ENCODE measurements around the gene GET3.

GET3 gene

GRCh38 chr19:12770922-12771321, 33.6 kb downstream of the GET3 start:
- peaks cover 33% of the 10 kb centered on the region for H3K36me3 ChIP-seq (ENCODE audit: control insufficient read depth, insufficient read depth, low read length)
- no peaks in the 10 kb centered on the region for H3K27me3 ChIP-seq (ENCODE audit: control insufficient read depth, insufficient read depth, low read length)
- H3K9me3 ChIP-seq (ENCODE audit: control insufficient read depth, insufficient read depth, low read length): no peaks in the 10 kb centered on the region
- no peak overlapping the region for H3K9ac ChIP-seq (ENCODE audit: low read depth, low read length)
- H3K4me1 ChIP-seq (ENCODE audit: control insufficient read depth, insufficient read depth, low read length): peaks cover 12% of the 10 kb centered on the region; the same call in 1 of the 2 replicates
- no peak overlapping the region for H3K4me3 ChIP-seq (ENCODE audit: low read depth, low read length)
- H3K27ac ChIP-seq (ENCODE audit: low read depth, low read length): no peak overlapping the region

- H3K4me3 ChIP-seq (ENCODE audit: low read depth, low read length): no peak overlapping the region
- H3K36me3 ChIP-seq (ENCODE audit: control insufficient read depth, insufficient read depth, low read length): peaks cover 28% of the 10 kb centered on the region
- peaks cover 13% of the 10 kb centered on the region; the same call in 1 of the 2 replicates for H3K4me1 ChIP-seq (ENCODE audit: control insufficient read depth, insufficient read depth, low read length)
- H3K9ac ChIP-seq (ENCODE audit: low read depth, low read length): no peak overlapping the region
- H3K9me3 ChIP-seq (ENCODE audit: control insufficient read depth, insufficient read depth, low read length): no peaks in the 10 kb centered on the region
- no peak overlapping the region for H3K27ac ChIP-seq (ENCODE audit: low read depth, low read length)
- no peaks in the 10 kb centered on the region for H3K27me3 ChIP-seq (ENCODE audit: control insufficient read depth, insufficient read depth, low read length)
These were observed 35.0 kb downstream of the GET3 start for GRCh38 chr19:12772323-12772722.

- peaks cover 19% of the 10 kb centered on the region for H3K4me1 ChIP-seq (ENCODE audit: control insufficient read depth, insufficient read depth, low read length)
- H3K9ac ChIP-seq (ENCODE audit: low read depth, low read length): no peak overlapping the region
- no peak overlapping the region for H3K27ac ChIP-seq (ENCODE audit: low read depth, low read length)
- H3K36me3 ChIP-seq (ENCODE audit: control insufficient read depth, insufficient read depth, low read length): peaks cover 17% of the 10 kb centered on the region; the same call in 1 of the 2 replicates
- no peak overlapping the region for H3K4me3 ChIP-seq (ENCODE audit: low read depth, low read length)
- H3K9me3 ChIP-seq (ENCODE audit: control insufficient read depth, insufficient read depth, low read length): no peaks in the 10 kb centered on the region
- no peaks in the 10 kb centered on the region for H3K27me3 ChIP-seq (ENCODE audit: control insufficient read depth, insufficient read depth, low read length)
These were observed 36.3 kb downstream of the GET3 start for GRCh38 chr19:12773571-12773970.

- H3K4me3 ChIP-seq (ENCODE audit: low read depth, low read length): peak within 1 kb of the TSS; percentile 92
- peak within 1 kb of the TSS; percentile 80 for H3K9ac ChIP-seq (ENCODE audit: low read depth, low read length)
- H3K4me1 ChIP-seq (ENCODE audit: control insufficient read depth, insufficient read depth, low read length): peaks cover 26% of the 10 kb centered on the region
- H3K27ac ChIP-seq (ENCODE audit: low read depth, low read length): peak within 1 kb of the TSS; percentile 71
- peaks cover 14% of the 10 kb centered on the region; the same call in 1 of the 2 replicates for H3K36me3 ChIP-seq (ENCODE audit: control insufficient read depth, insufficient read depth, low read length)
- H3K27me3 ChIP-seq (ENCODE audit: control insufficient read depth, insufficient read depth, low read length): no peaks in the 10 kb centered on the region
- H3K9me3 ChIP-seq (ENCODE audit: control insufficient read depth, insufficient read depth, low read length): no peaks in the 10 kb centered on the region
These were observed 37.6 kb downstream of the GET3 start, which contains the start of gene HOOK2 for GRCh38 chr19:12774588-12775555. Gene HOOK2 (minus strand): TSS chr19:12775552. CDS start chr19:12775449, 103 bp downstream.

GRCh38 chr19:12777217-12778016, 40.1 kb downstream of the GET3 start:
- peaks cover 5% of the 10 kb centered on the region; the same call in 1 of the 2 replicates for H3K36me3 ChIP-seq (ENCODE audit: control insufficient read depth, insufficient read depth, low read length)
- peaks cover 22% of the 10 kb centered on the region for H3K4me1 ChIP-seq (ENCODE audit: control insufficient read depth, insufficient read depth, low read length)
- no peak overlapping the region for H3K9ac ChIP-seq (ENCODE audit: low read depth, low read length)
- no peaks in the 10 kb centered on the region for H3K27me3 ChIP-seq (ENCODE audit: control insufficient read depth, insufficient read depth, low read length)
- H3K27ac ChIP-seq (ENCODE audit: low read depth, low read length): no peak overlapping the region
- H3K9me3 ChIP-seq (ENCODE audit: control insufficient read depth, insufficient read depth, low read length): no peaks in the 10 kb centered on the region
- H3K4me3 ChIP-seq (ENCODE audit: low read depth, low read length): peak overlapping the region; percentile 65

- peaks cover 22% of the 10 kb centered on the region for H3K4me1 ChIP-seq (ENCODE audit: control insufficient read depth, insufficient read depth, low read length)
- peak overlapping the region; percentile 71 for H3K27ac ChIP-seq (ENCODE audit: low read depth, low read length)
- no peaks in the 10 kb centered on the region for H3K9me3 ChIP-seq (ENCODE audit: control insufficient read depth, insufficient read depth, low read length)
These were observed 41.0 kb downstream of the GET3 start for GRCh38 chr19:12778017-12778904.

GRCh38 chr19:12778905-12779161, 41.5 kb downstream of the GET3 start:
- Histone ChIP-seq H3K9ac (ENCODE audit: low read depth, low read length) (no peak overlapping the region), H3K4me3 (ENCODE audit: low read depth, low read length) (peak overlapping the region; percentile 65; the same call in 1 of the 2 replicates), H3K27me3 (ENCODE audit: control insufficient read depth, insufficient read depth, low read length) (no peaks in the 10 kb centered on the region), H3K27ac (ENCODE audit: low read depth, low read length) (peak overlapping the region; percentile 71), H3K9me3 (ENCODE audit: control insufficient read depth, insufficient read depth, low read length) (no peaks in the 10 kb centered on the region), H3K36me3 (ENCODE audit: control insufficient read depth, insufficient read depth, low read length) (peaks cover 5% of the 10 kb centered on the region; the same call in 1 of the 2 replicates), H3K4me1 (ENCODE audit: control insufficient read depth, insufficient read depth, low read length) (peaks cover 27% of the 10 kb centered on the region)

More at GRCh38 chr19:12778017-12778904, 41.0 kb downstream of the GET3 start:
- no peaks in the 10 kb centered on the region for H3K27me3 ChIP-seq (ENCODE audit: control insufficient read depth, insufficient read depth, low read length)
- H3K9ac ChIP-seq (ENCODE audit: low read depth, low read length): no peak overlapping the region
- peak overlapping the region; percentile 65 for H3K4me3 ChIP-seq (ENCODE audit: low read depth, low read length)
- peaks cover 5% of the 10 kb centered on the region; the same call in 1 of the 2 replicates for H3K36me3 ChIP-seq (ENCODE audit: control insufficient read depth, insufficient read depth, low read length)

- H3K27me3 ChIP-seq (ENCODE audit: control insufficient read depth, insufficient read depth, low read length): no peaks in the 10 kb centered on the region
- H3K36me3 ChIP-seq (ENCODE audit: control insufficient read depth, insufficient read depth, low read length): peaks cover 1% of the 10 kb centered on the region; the same call in 1 of the 2 replicates
- H3K4me3 ChIP-seq (ENCODE audit: low read depth, low read length): peak overlapping the region; percentile 65; the same call in 1 of the 2 replicates
- H3K4me1 ChIP-seq (ENCODE audit: control insufficient read depth, insufficient read depth, low read length): peaks cover 26% of the 10 kb centered on the region
- no peaks in the 10 kb centered on the region for H3K9me3 ChIP-seq (ENCODE audit: control insufficient read depth, insufficient read depth, low read length)
- peak overlapping the region; percentile 71 for H3K27ac ChIP-seq (ENCODE audit: low read depth, low read length)
- H3K9ac ChIP-seq (ENCODE audit: low read depth, low read length): no peak overlapping the region
These were observed 42.1 kb downstream of the GET3 start for GRCh38 chr19:12779162-12779993.

GRCh38 chr19:12782174-12782423, 44.8 kb downstream of the GET3 start:
- H3K27ac ChIP-seq (ENCODE audit: low read depth, low read length): peak overlapping the region; percentile 64
- H3K9me3 ChIP-seq (ENCODE audit: control insufficient read depth, insufficient read depth, low read length): no peaks in the 10 kb centered on the region
- H3K36me3 ChIP-seq (ENCODE audit: control insufficient read depth, insufficient read depth, low read length): no peaks in the 10 kb centered on the region
- H3K4me1 ChIP-seq (ENCODE audit: control insufficient read depth, insufficient read depth, low read length): peaks cover 21% of the 10 kb centered on the region
- 0 out of 2 replicates have a peak overlapping the region, but pooled peaks have one; percentile 7 for H3K9ac ChIP-seq (ENCODE audit: low read depth, low read length)
- H3K4me3 ChIP-seq (ENCODE audit: low read depth, low read length): peak overlapping the region; percentile 63; the same call in 1 of the 2 replicates
- H3K27me3 ChIP-seq (ENCODE audit: control insufficient read depth, insufficient read depth, low read length): no peaks in the 10 kb centered on the region

All from HUES48 (cell line).